ENCODE results near the gene OR2B6.
"Not testable (repeated sequence)": the region's sequence is repeated elsewhere in the genome, so short reads cannot be mapped to it uniquely, and the experiment has no call there.

- not testable (repeated sequence) for TF ChIP-seq CTCF (conservative IDR thresholded peaks at IDR 0.05; ENCODE audit: low read length); EZH2phosphoT487 (IDR thresholded peaks at IDR 0.05; ENCODE audit: borderline replicate concordance)
Observed at GRCh38 chr6:27929930-27930329, 27.1 kb upstream of the OR2B6 start.
